ENCODE measurements around the gene HID1. TPM values are rescaled to one million over a fixed set of nuclear protein-coding genes. Genes with fewer than 3 reads are reported as not detected.

Gene HID1
- total and polyA plus RNA-seq, 2 experiments from 2014 or later: 8.7 to 10.9 TPM

GRCh38 chr17:74935048-74935447 is 37.5 kb downstream of the HID1 start (continued):
- no peak for TF ChIP-seq ZNF462 (CRISPR knock-in tag; IDR thresholded peaks at IDR 0.05)
- no peak for TF ChIP-seq REST (IDR thresholded peaks at IDR 0.05; ENCODE audit: unreplicated experiment)
- TF ChIP-seq ETS1 (IDR thresholded peaks at IDR 0.05): no peak
- TF ChIP-seq STAT1 (IDR thresholded peaks at IDR 0.05; ENCODE audit: unreplicated experiment): no peak
- TF ChIP-seq NANOG (IDR thresholded peaks at IDR 0.05; ENCODE audit: borderline replicate concordance): no peak

Data from GM23338 (cell line).